H1 (cell line): Measurements from ENCODE around the gene SLC25A42.

Experiments used
- ASH2L ChIP-seq: fragments of 200-600, 300-600 bp; sonication (generic); IDR thresholded peaks from one replicate; pipeline ENCODE4 v1.7.1; 2017; ENCODE audit warnings: low read length
- FOSL1 ChIP-seq: IDR thresholded peaks from 2 replicates; pipeline ENCODE4 v1.6.1; 2011; ENCODE audit warnings: mild to moderate bottlenecking, low read depth, low read length, moderate library complexity; ENCODE audit not compliant: insufficient read depth
- TF ChIP-seq, protein P1 (sequence below), 3 experiments: IDR thresholded peaks; 1 replicate in 2 of 3; 2 replicates in 1 of 3; pipeline versions ENCODE4 v1.5.1 to v1.6.1; 2011; ENCODE audit warnings: low read length in 3 of 3, mild to moderate bottlenecking in 3 of 3, inconsistent platforms in 2 of 3, low read depth in 1 of 3, moderate library complexity in 1 of 3; ENCODE audit not compliant: insufficient read depth in 1 of 3; ENCODE audit errors: control extremely low read depth in 1 of 3

DNA sequence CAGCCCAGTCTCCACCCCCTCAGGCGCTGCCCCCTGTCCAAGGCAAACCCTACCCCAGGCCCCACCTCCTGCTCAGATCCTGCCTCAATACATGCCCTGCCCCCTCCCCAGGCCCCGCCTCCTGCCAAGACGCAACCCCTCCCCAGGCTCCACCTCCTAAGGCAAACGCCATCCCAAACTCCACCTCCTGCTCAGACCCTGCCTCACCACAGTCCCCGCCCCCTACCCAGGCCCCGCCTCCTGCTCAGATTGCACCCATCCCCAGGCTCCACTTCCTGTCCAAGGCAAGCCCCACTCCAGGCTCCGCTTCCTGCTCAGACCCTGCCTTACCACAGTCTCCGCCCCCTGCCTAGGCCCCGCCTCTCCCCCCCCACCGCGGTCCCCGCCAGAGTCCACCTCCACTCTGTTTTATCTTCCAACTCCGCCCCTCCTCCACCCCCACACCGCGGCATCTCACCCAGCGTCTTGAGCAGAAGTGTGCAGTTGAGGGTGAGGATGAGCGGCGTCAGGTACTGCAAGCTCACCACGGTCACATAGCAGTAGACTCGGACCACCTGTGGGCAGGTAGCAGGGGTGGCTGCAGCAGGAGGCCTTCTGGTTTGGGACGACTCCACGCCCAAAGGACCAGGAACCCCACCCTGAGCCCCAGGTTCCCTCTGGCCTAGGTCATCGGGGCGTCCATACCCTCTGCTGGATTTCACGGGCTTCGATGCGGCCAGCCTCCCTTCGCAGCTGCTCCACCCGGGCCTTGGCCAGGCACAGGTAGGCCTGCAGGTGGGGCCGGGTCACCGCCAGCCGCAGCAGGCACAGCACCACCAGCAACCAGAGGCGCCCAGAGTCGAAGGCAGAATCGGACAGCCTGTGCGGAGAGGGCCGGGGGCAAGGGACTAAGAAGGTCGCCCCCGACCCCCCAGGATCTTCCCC, 56.8 kb downstream of the SLC25A42 start:
- TF ChIP-seq, protein P1, sequence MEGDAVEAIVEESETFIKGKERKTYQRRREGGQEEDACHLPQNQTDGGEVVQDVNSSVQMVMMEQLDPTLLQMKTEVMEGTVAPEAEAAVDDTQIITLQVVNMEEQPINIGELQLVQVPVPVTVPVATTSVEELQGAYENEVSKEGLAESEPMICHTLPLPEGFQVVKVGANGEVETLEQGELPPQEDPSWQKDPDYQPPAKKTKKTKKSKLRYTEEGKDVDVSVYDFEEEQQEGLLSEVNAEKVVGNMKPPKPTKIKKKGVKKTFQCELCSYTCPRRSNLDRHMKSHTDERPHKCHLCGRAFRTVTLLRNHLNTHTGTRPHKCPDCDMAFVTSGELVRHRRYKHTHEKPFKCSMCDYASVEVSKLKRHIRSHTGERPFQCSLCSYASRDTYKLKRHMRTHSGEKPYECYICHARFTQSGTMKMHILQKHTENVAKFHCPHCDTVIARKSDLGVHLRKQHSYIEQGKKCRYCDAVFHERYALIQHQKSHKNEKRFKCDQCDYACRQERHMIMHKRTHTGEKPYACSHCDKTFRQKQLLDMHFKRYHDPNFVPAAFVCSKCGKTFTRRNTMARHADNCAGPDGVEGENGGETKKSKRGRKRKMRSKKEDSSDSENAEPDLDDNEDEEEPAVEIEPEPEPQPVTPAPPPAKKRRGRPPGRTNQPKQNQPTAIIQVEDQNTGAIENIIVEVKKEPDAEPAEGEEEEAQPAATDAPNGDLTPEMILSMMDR (IDR thresholded peaks at IDR 0.05; ENCODE audit: control extremely low read depth in 1 of 3, insufficient read depth in 1 of 3, low read depth in 1 of 3, low read length in 3 of 3): peak; percentile 11 to 46 (median 31)
- TF ChIP-seq FOSL1 (no peak), ASH2L (no peak)
